HepG2 (cell line): ENCODE measurements around the gene NDRG2. TPM values are rescaled to one million over a fixed set of nuclear protein-coding genes. Genes with fewer than 3 reads are reported as not detected.

Source experiments
- ARHGAP35 ChIP-seq: sonication (generic); formaldehyde crosslinking; IDR thresholded peaks from 2 replicates; pipeline ENCODE4 v1.9.0; 2022; ENCODE audit warnings: mild to moderate bottlenecking, inconsistent platforms, moderate library complexity, missing genetic modification reagents, borderline replicate concordance
- CEBPZ ChIP-seq: IDR thresholded peaks from 2 replicates; pipeline ENCODE4 v1.6.1; 2012; ENCODE audit warnings: low read length, improper control_type of control experiment
- FOXP1 ChIP-seq, 2 experiments: fragments of 450-650 bp in 1 of 2; IDR thresholded peaks; 2 replicates each; pipeline ENCODE4 v1.6.1; 2017 to 2018; ENCODE audit warnings: antibody characterized with exemption in 1 of 2
- KDM1A ChIP-seq: IDR thresholded peaks from 2 replicates; pipeline ENCODE4 v1.6.1; 2016; ENCODE audit warnings: missing compliant biosample characterization
- KDM6A ChIP-seq: IDR thresholded peaks from 2 replicates; pipeline ENCODE4 v1.6.1; 2016; ENCODE audit warnings: low read depth
- MAF1 ChIP-seq: sonication (generic); formaldehyde crosslinking; IDR thresholded peaks from 2 replicates; pipeline ENCODE4 v1.5.0; 2020; ENCODE audit warnings: missing genetic modification reagents, borderline replicate concordance
- MED13 ChIP-seq: sonication (generic); formaldehyde crosslinking; IDR thresholded peaks from 2 replicates; pipeline ENCODE4 v1.5.0; 2020; ENCODE audit warnings: missing genetic modification reagents
- RFXAP ChIP-seq: sonication (generic); formaldehyde crosslinking; IDR thresholded peaks from 2 replicates; pipeline ENCODE4 v1.4.0; 2020; ENCODE audit warnings: missing genetic modification reagents, borderline replicate concordance
- SP140L ChIP-seq: sonication (generic); formaldehyde crosslinking; IDR thresholded peaks from 2 replicates; pipeline ENCODE4 v1.4.0; 2020; ENCODE audit warnings: missing genetic modification reagents, borderline replicate concordance
- TEF ChIP-seq: sonication (generic); formaldehyde crosslinking; IDR thresholded peaks from 2 replicates; pipeline ENCODE4 v1.5.0; 2020; ENCODE audit warnings: missing genetic modification reagents
- TGIF2 ChIP-seq: IDR thresholded peaks from 2 replicates; pipeline ENCODE4 v1.6.1; 2016; ENCODE audit warnings: control low read depth, missing compliant biosample characterization
- TOPORS ChIP-seq: sonication (generic); formaldehyde crosslinking; IDR thresholded peaks from 2 replicates; pipeline ENCODE4 v1.8.0; 2023; ENCODE audit warnings: mild to moderate bottlenecking, missing genetic modification reagents
- ZBTB39 ChIP-seq: sonication (generic); formaldehyde crosslinking; IDR thresholded peaks from 2 replicates; pipeline ENCODE4 v1.5.0; 2020; ENCODE audit warnings: missing genetic modification reagents
- ZNF292 ChIP-seq: sonication (generic); formaldehyde crosslinking; IDR thresholded peaks from 2 replicates; pipeline ENCODE4 v1.8.1; 2022; ENCODE audit warnings: mild to moderate bottlenecking, low read depth, missing genetic modification reagents, borderline replicate concordance
- ZNF337 ChIP-seq: sonication (generic); formaldehyde crosslinking; IDR thresholded peaks from 2 replicates; pipeline ENCODE4 v1.5.1; 2020; ENCODE audit warnings: missing genetic modification reagents, low read depth, mild to moderate bottlenecking, borderline replicate concordance
- ZNF512 ChIP-seq: sonication (generic); formaldehyde crosslinking; IDR thresholded peaks from 2 replicates; pipeline ENCODE4 v1.4.0; 2020; ENCODE audit warnings: mild to moderate bottlenecking, missing genetic modification reagents
- ZNF766 ChIP-seq: sonication (generic); formaldehyde crosslinking; IDR thresholded peaks from 2 replicates; pipeline ENCODE4 v1.5.0; 2020; ENCODE audit warnings: missing genetic modification reagents, borderline replicate concordance
- ZNF891 ChIP-seq: sonication (generic); formaldehyde crosslinking; IDR thresholded peaks from 2 replicates; pipeline ENCODE4 v1.5.0; 2020; ENCODE audit warnings: mild to moderate bottlenecking, missing genetic modification reagents
- ZSCAN20 ChIP-seq: sonication (generic); formaldehyde crosslinking; IDR thresholded peaks from 2 replicates; pipeline ENCODE4 v1.4.0; 2020; ENCODE audit warnings: missing genetic modification reagents, mild to moderate bottlenecking, borderline replicate concordance
- polyA plus RNA-seq, 8 experiments: library from polyadenylated mRNA; depleted of rRNA in 3 of 8; stranded (reverse) in 7 of 8; unstranded in 1 of 8; fragments of >200 nt; fragmentation: Illumina TruSeq in 4 of 8; extraction: Trizol in 4 of 8; gene quantifications; 2 replicates each; pipeline versions ENCODE4 v1.2.1 to v1.2.3, GENCODE V29; 2011 to 2016; ENCODE audit warnings: low read depth in 4 of 8, missing spikeins in 1 of 8, mixed read lengths in 1 of 8; ENCODE audit not compliant: insufficient read depth in 1 of 8
- total RNA-seq, 5 experiments: library from RNA; depleted of rRNA; stranded (reverse); fragments of >200 nt; fragmentation: Illumina TruSeq; extraction: Trizol; gene quantifications; 2 replicates each; pipeline ENCODE4 v1.2.3, GENCODE V29; 2016; ENCODE audit warnings: low read depth in 1 of 5
- TF ChIP-seq, protein P1 (sequence below): sonication (generic); formaldehyde crosslinking; IDR thresholded peaks from 2 replicates; pipeline ENCODE4 v1.5.0; 2020; ENCODE audit warnings: missing genetic modification reagents, mild to moderate bottlenecking, borderline replicate concordance

NDRG2 gene
- total and polyA plus RNA-seq, 2 of the 13 experiments (the other 11 are each of a cell fraction or from before 2014, with no cell fraction given), result 27.2 to 189 TPM

DNA sequence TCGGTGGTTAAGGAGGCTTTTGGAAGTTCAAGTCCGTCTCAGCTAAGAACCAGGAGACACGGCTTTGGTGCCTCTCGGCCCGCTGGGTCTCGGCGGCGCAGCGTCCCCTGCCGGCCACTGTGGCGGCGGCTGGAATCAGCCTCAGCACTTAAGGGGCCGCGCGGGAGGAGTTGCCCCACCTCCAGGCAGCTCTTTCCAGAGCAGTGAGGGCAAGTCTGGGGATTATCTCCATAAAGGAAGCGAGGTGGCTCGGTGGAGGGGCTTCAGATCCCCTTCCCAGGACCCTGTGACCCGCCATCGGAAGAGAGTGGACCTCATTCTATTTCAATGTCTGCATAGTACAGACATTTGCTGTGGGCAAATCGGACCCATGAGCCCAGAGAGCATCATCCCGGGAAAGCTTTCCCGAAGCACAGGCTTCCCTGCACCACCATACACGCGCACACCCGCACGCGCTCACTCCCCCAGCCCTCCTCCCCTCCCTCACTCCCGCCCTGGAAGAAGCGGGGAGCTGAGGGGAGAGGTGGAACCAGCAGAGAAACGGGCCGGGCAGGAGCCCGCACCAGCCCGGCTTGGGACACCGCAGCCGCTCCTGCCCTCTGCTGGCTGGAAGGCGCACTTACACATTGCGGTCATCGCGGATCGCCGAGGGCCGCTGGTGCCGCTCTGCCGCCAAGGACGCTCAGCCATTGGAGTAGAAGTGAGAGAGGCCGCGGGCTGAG, 53.7 kb downstream of the NDRG2 start (continued):
- TF ChIP-seq FOXP1 (IDR thresholded peaks at IDR 0.05), result no peak
- TF ChIP-seq FOXP1 (CRISPR knock-in tag; IDR thresholded peaks at IDR 0.05), result no peak
- TF ChIP-seq TGIF2, result no peak
- no peak for TF ChIP-seq ZNF512 (CRISPR knock-in tag)
- peak; percentile 79; the same call in 1 of the 2 replicates for TF ChIP-seq RFXAP
- TF ChIP-seq TEF (CRISPR knock-in tag), result 0 out of 2 replicates have a peak, but pooled peaks have one; percentile 38
- TF ChIP-seq, protein P1, sequence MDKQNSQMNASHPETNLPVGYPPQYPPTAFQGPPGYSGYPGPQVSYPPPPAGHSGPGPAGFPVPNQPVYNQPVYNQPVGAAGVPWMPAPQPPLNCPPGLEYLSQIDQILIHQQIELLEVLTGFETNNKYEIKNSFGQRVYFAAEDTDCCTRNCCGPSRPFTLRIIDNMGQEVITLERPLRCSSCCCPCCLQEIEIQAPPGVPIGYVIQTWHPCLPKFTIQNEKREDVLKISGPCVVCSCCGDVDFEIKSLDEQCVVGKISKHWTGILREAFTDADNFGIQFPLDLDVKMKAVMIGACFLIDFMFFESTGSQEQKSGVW (CRISPR knock-in tag), result no peak
- peak; percentile 40; the same call in 1 of the 2 replicates for TF ChIP-seq ZNF766 (CRISPR knock-in tag)
- no peak for TF ChIP-seq ZSCAN20 (CRISPR knock-in tag)
- TF ChIP-seq TOPORS (CRISPR knock-in tag), result no peak
- no peak for TF ChIP-seq ZBTB39 (CRISPR knock-in tag)
- TF ChIP-seq ZNF337 (CRISPR knock-in tag), result 0 out of 2 replicates have a peak, but pooled peaks have one; percentile 38
- peak; percentile 62; the same call in 1 of the 2 replicates for TF ChIP-seq MAF1
- TF ChIP-seq KDM6A (CRISPR knock-in tag), result no peak
- peak; percentile 34; the same call in 1 of the 2 replicates for TF ChIP-seq MED13 (CRISPR knock-in tag)
- no peak for TF ChIP-seq KDM1A (CRISPR knock-in tag)
- no peak; the same call in 1 of the 2 replicates for TF ChIP-seq ARHGAP35
- TF ChIP-seq CEBPZ, result no peak
- TF ChIP-seq ZNF891 (CRISPR knock-in tag), result peak; percentile 13; the same call in 1 of the 2 replicates
- no peak for TF ChIP-seq ZNF292
- TF ChIP-seq SP140L, result peak; percentile 55; the same call in 1 of the 2 replicates
